Tibial nerve (tissue), 4 donors: ENCODE results near the gene PCDHB12. TPM values are rescaled to one million over a fixed set of nuclear protein-coding genes. Genes with fewer than 3 reads are reported as not detected.
"Not testable (repeated sequence)": the region's sequence is repeated elsewhere in the genome, so short reads cannot be mapped to it uniquely, and the experiment has no call there.

Experiments
- DNase-seq, 2 donors: peaks; one replicate each; pipeline ENCODE4 v3.0.0-alpha.2; 2019; ENCODE audit warnings: low spot score in 2 of 2
- H3K27ac ChIP-seq, 4 donors: fragments of 200-600 bp; sonication (generic) in 3 of 4; one replicate each; pipeline ENCODE4 v1.5.1; 2017 to 2019; ENCODE audit warnings: mild to moderate bottlenecking in 1 of 4
- H3K27me3 ChIP-seq, 2 donors: fragments of 200-600 bp; sonication (generic) in 1 of 2; one replicate each; pipeline versions ENCODE4 v1.5.1 to v1.6.0; 2017 to 2019
- H3K36me3 ChIP-seq, 3 donors: fragments of 200-600 bp; sonication (generic); one replicate each; pipeline ENCODE4 v1.5.1; 2018 to 2019
- H3K4me1 ChIP-seq, 4 donors: fragments of 200-600 bp; sonication (generic) in 3 of 4; one replicate each; pipeline ENCODE4 v1.5.1; 2017 to 2019
- H3K4me3 ChIP-seq, 4 donors: fragments of 200-600 bp; sonication (generic) in 3 of 4; one replicate each; pipeline ENCODE4 v1.5.1; 2017 to 2019; ENCODE audit warnings: mild to moderate bottlenecking in 1 of 4, moderate library complexity in 1 of 4
- H3K9me3 ChIP-seq, 4 donors: fragments of 200-600 bp; sonication (generic) in 3 of 4; one replicate each; pipeline ENCODE4 v1.5.1; 2017 to 2019
- EP300 ChIP-seq, 2 donors: sonication (generic); formaldehyde crosslinking; IDR thresholded peaks; one replicate each; pipeline ENCODE4 v1.6.1; 2017; ENCODE audit warnings: antibody characterized with exemption in 2 of 2, mild to moderate bottlenecking in 1 of 2
- POLR2A ChIP-seq, 2 donors: fragments of 450-650 bp; IDR thresholded peaks; one replicate each; pipeline ENCODE4 v1.6.1; 2017; ENCODE audit warnings: antibody characterized with exemption in 2 of 2, mild to moderate bottlenecking in 2 of 2, moderate library complexity in 2 of 2
- WGBS, 2 donors: methylation state at CpG; one replicate each; pipeline ENCODE4 v1.1.5; 2018; 5-methylcytosine and 5-hydroxymethylcytosine counted together
- total RNA-seq, 4 donors: library from RNA; depleted of rRNA; stranded (reverse); fragments of >200 nt; gene quantifications; one replicate each; pipeline ENCODE4 v1.1.0, GENCODE V29; 2016
- TF ChIP-seq, protein P1 (sequence below), 5 experiments: fragments of 200-600 bp in 3 of 5; fragments of 450-650 bp in 2 of 5; sonication (generic) in 3 of 5; IDR thresholded peaks; one replicate each; pipeline ENCODE4 v1.5.1; 2016 to 2019; ENCODE audit warnings: antibody characterized with exemption in 5 of 5, mild to moderate bottlenecking in 3 of 5, moderate library complexity in 2 of 5

The PCDHB12 gene
- total RNA-seq, 4 donors from 2014 or later, result 5.7 to 12.6 (median 12.2) TPM

DNA sequence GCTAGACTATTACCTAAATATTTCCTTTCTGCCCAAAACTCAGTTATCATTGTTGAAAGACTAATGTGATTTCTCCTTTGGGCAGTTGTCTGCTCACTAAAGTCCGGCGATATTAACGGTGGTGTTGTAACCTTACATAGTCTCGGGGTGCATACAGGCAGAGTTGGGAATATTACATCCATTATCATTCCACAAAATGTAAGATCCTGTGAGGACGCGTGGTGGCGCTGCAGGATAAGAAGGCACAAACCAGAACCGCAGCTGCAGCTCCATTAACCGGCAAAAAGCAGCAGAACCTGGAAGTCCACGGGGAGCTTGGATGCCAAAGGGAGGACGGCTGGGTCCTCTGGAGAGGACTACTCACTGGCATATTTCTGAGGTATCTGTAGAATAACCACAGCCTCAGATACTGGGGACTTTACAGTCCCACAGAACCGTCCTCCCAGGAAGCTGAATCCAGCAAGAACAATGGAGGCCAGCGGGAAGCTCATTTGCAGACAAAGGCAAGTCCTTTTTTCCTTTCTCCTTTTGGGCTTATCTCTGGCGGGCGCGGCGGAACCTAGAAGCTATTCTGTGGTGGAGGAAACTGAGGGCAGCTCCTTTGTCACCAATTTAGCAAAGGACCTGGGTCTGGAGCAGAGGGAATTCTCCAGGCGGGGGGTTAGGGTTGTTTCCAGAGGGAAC lies 5.3 kb downstream of the PCDHB12 start, which contains the start of gene PCDHB13:
TSS of gene PCDHB13 (plus strand) at position 264 of the 684 bp plus-strand sequence. CDS start at position 469, 205 bp downstream.
- H3K4me1 ChIP-seq, H3K27ac ChIP-seq, H3K27me3 ChIP-seq, H3K4me3 ChIP-seq: not testable (repeated sequence)
- DNase-seq, result peak in 1 of 2 donors; percentile 24
- Histone ChIP-seq H3K36me3 (peaks cover 0 to 21% (median 0%) of the 10 kb centered on the region in 3 donors), H3K9me3 (peaks cover 0 to 96% (median 32%) of the 10 kb centered on the region in 4 donors)
- TF ChIP-seq, protein P1, sequence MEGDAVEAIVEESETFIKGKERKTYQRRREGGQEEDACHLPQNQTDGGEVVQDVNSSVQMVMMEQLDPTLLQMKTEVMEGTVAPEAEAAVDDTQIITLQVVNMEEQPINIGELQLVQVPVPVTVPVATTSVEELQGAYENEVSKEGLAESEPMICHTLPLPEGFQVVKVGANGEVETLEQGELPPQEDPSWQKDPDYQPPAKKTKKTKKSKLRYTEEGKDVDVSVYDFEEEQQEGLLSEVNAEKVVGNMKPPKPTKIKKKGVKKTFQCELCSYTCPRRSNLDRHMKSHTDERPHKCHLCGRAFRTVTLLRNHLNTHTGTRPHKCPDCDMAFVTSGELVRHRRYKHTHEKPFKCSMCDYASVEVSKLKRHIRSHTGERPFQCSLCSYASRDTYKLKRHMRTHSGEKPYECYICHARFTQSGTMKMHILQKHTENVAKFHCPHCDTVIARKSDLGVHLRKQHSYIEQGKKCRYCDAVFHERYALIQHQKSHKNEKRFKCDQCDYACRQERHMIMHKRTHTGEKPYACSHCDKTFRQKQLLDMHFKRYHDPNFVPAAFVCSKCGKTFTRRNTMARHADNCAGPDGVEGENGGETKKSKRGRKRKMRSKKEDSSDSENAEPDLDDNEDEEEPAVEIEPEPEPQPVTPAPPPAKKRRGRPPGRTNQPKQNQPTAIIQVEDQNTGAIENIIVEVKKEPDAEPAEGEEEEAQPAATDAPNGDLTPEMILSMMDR (IDR thresholded peaks at IDR 0.05), result peak in 1 of 5 experiments; percentile 26
- WGBS, 2 donors, result 6 to 10% methylated on average over 11 to 13 of the region's 18 CpGs

DNA sequence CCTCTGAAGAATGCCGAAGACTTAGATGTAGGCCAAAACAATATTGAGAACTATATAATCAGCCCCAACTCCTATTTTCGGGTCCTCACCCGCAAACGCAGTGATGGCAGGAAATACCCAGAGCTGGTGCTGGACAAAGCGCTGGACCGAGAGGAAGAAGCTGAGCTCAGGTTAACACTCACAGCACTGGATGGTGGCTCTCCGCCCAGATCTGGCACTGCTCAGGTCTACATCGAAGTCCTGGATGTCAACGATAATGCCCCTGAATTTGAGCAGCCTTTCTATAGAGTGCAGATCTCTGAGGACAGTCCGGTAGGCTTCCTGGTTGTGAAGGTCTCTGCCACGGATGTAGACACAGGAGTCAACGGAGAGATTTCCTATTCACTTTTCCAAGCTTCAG lies 6.1 kb downstream of the PCDHB12 start:
- 67 to 70% methylated on average over 12 of the region's 12 CpGs for WGBS, 2 donors
- DNase-seq, H3K4me1 ChIP-seq, H3K27ac ChIP-seq, H3K27me3 ChIP-seq, H3K4me3 ChIP-seq: not testable (repeated sequence)
- Histone ChIP-seq H3K36me3 (peaks cover 0 to 23% (median 0%) of the 10 kb centered on the region in 3 donors), H3K9me3 (peaks cover 0 to 96% (median 32%) of the 10 kb centered on the region in 4 donors)

DNA sequence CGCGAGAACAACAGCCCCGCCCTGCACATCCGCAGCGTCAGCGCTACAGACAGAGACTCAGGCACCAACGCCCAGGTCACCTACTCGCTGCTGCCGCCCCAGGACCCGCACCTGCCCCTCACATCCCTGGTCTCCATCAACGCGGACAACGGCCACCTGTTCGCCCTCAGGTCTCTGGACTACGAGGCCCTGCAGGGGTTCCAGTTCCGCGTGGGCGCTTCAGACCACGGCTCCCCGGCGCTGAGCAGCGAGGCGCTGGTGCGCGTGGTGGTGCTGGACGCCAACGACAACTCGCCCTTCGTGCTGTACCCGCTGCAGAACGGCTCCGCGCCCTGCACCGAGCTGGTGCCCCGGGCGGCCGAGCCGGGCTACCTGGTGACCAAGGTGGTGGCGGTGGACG lies 7.0 kb downstream of the PCDHB12 start:
- peaks cover 0 to 25% (median 0%) of the 10 kb centered on the region in 3 donors for H3K36me3 ChIP-seq
- WGBS, 2 donors, result 24 to 36% methylated on average over 9 to 15 of the region's 40 CpGs
- H3K4me1 ChIP-seq, H3K27ac ChIP-seq, H3K27me3 ChIP-seq, H3K4me3 ChIP-seq, DNase-seq: not testable (repeated sequence)
- H3K9me3 ChIP-seq, result peaks cover 0 to 96% (median 32%) of the 10 kb centered on the region in 4 donors

DNA sequence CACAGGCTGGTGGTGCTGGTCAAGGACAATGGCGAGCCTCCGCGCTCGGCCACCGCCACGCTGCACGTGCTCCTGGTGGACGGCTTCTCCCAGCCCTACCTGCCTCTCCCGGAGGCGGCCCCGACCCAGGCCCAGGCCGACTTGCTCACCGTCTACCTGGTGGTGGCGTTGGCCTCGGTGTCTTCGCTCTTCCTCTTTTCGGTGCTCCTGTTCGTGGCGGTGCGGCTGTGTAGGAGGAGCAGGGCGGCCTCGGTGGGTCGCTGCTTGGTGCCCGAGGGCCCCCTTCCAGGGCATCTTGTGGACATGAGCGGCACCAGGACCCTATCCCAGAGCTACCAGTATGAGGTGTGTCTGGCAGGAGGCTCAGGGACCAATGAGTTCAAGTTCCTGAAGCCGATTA lies 7.5 kb downstream of the PCDHB12 start:
- not testable (repeated sequence) for DNase-seq, H3K4me3 ChIP-seq, H3K4me1 ChIP-seq, H3K27ac ChIP-seq, H3K27me3 ChIP-seq
- H3K9me3 ChIP-seq, result peaks cover 0 to 96% (median 33%) of the 10 kb centered on the region in 4 donors
- H3K36me3 ChIP-seq, result peaks cover 0 to 25% (median 0%) of the 10 kb centered on the region in 3 donors
- 30 to 42% methylated on average over 3 to 14 of the region's 26 CpGs for WGBS, 2 donors

DNA sequence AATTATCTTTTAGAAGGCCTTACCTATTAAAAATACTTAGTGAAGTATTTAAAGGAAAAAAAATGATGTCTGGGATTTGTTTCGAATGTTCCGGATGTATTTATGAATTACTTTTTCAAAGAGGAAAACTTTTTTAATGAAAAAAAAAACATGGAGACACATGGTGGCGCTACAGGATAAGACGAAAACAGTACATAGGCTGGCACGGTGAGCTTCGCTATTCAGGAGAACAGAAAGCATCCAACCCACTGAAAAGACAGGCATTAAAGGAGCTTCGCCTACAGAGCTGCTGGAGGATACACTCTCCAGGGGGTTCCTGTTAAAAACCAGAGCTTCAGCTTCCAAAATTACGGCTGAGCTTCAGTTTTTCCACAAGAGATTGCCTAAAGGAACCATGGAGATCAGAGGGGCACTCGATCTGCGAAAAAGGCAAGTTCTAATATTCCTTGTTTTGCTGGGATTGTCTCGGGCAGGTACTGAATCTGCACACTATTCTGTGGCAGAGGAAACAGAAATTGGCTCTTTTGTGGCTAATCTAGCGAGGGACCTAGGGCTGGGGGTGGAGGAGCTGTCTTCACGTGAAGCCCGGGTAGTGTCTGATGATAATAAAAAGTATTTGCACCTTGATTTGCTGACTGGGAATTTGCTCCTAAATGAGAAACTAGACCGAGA lies 14.7 kb downstream of the PCDHB12 start, which contains the start of gene PCDHB14:
TSS of gene PCDHB14 (plus strand) at position 232 of the 672 bp plus-strand sequence. CDS start at position 395, 163 bp downstream.
- no peak for TF ChIP-seq EP300 (IDR thresholded peaks at IDR 0.05)
- TF ChIP-seq, protein P1 (IDR thresholded peaks at IDR 0.05), result no peak
- no peak for TF ChIP-seq POLR2A (IDR thresholded peaks at IDR 0.05)
- Histone ChIP-seq H3K36me3 (peaks cover 0 to 20% (median 0%) of the 10 kb centered on the region in 3 donors), H3K27me3 (no peaks in the 10 kb centered on the region), H3K27ac (no peak within 1 kb of the TSS), H3K9me3 (peaks cover 4 to 98% (median 43%) of the 10 kb centered on the region in 4 donors), H3K4me1 (no peaks in the 10 kb centered on the region), H3K4me3 (peak within 1 kb of the TSS in 1 of 4 donors; percentile 27)
- WGBS, 2 donors, result 28 to 31% methylated on average over 15 of the region's 15 CpGs
- no peak for DNase-seq

DNA sequence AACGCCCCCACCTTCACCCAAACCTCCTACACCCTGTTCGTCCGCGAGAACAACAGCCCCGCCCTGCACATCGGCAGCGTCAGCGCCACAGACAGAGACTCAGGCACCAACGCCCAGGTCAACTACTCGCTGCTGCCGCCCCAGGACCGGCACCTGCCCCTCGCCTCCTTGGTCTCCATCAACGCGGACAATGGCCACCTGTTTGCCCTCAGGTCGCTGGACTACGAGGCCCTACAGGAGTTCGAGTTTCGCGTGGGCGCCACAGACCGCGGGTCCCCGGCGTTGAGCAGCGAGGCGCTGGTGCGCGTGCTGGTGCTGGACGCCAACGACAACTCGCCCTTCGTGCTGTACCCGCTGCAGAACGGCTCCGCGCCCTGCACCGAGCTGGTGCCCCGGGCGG lies 16.3 kb downstream of the PCDHB12 start:
- not testable (repeated sequence) for H3K36me3 ChIP-seq, H3K4me3 ChIP-seq, H3K4me1 ChIP-seq, H3K27ac ChIP-seq, DNase-seq, H3K27me3 ChIP-seq
- peaks cover 4 to 94% (median 41%) of the 10 kb centered on the region in 4 donors for H3K9me3 ChIP-seq
- 14 to 33% methylated on average over 12 to 18 of the region's 40 CpGs for WGBS, 2 donors

DNA sequence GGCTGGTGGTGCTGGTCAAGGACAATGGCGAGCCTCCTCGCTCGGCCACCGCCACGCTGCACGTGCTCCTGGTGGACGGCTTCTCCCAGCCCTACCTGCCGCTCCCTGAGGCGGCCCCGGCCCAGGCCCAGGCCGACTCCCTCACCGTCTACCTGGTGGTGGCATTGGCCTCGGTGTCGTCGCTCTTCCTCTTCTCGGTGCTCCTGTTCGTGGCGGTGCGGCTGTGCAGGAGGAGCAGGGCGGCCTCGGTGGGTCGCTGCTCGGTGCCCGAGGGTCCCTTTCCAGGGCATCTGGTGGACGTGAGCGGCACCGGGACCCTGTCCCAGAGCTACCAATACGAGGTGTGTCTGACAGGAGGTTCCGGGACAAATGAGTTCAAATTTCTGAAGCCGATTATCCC lies 16.9 kb downstream of the PCDHB12 start:
- H3K4me3 ChIP-seq, H3K27me3 ChIP-seq, DNase-seq, H3K27ac ChIP-seq, H3K36me3 ChIP-seq, H3K4me1 ChIP-seq: not testable (repeated sequence)
- 40 to 51% methylated on average over 8 to 18 of the region's 30 CpGs for WGBS, 2 donors
- H3K9me3 ChIP-seq, result peaks cover 4 to 94% (median 40%) of the 10 kb centered on the region in 4 donors
